Activated CD4-positive, alpha-beta T cell treated with anti-CD3 and anti-CD28 coated beads, Interleukin-2, amount 50 U/mL, for 48 hours (primary cell): ENCODE results near the gene PCTP.

ENCODE experiments used
- DNase-seq, 2 experiments: peaks; one replicate each; pipeline ENCODE4 v3.0.0-alpha.2; 2020

The PCTP gene

DNA sequence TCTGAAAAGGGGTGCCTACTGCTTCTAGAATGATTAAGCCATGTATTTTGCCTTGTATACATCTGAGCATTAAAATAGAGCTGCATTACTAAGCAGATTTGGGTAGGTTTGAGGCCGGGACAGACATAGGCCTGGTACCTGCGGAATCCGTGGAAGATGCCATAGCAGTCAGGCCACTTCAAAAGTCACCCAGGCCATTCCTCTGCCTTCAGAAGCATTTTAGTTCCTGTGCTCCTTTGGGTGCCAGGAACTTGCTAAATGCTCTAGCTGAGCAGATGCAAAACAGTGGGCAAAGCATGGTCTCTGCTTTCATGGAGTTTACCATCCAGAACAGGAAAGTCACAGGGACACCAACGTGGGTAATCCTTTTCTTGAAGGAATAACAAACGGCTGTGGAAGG lies 22.5 kb upstream of the PCTP start:
- no peak for DNase-seq

DNA sequence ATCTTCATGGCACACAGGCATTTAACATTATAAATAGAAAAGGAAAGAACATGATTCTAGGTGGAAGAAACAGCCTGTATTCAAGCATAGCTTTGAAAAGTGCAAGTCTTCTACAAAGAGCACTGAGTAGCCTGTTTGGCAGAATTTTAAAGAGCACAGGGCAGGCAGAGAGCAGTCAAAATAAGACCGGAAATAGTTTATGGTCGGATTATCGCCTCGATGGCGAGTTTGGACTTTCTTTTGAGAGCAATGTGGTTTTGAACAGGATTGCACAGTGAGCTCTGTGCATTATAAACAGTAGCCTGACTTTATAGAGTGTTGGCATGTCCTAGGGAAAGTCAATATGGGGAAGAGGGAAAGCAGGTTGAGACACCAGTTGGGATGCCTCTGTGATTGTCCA lies 22.0 kb upstream of the PCTP start:
- DNase-seq, result no peak

DNA sequence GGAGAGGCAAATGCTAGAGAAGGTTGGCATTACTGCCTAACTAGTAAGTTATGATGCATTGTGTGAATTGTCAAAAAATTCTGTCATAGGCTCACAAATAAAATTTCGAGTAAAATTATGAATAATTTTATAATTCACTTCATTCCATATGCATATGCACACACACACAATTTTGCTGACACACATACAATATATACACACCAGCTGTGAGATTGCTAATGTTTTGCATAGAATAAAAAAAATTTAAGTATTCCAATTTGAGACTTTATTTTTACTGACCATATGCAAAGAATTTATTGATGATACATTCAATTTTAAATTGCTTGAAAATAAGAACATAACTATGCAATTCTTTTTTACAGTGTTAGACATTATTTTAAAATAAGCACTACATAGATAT lies 21.4 kb upstream of the PCTP start:
- DNase-seq, result no peak

DNA sequence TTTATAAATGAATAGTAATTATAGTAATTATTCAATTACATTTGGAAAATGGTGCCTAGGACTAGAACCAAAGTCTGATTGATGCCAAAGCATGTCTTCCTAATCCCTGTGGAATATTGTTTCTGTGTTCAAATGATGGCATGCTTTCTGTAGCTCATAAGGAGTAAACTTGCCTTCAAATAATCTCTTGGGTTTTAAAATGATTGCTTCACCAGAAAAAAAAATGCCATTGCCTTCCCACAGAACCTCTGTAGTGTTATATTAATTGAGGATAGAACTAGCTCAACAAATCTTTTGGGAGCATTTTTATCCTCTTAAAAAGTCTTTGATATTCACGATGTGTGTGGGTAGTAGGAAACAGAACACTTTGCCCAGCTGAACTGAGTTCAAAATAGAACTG lies 20.5 kb upstream of the PCTP start:
- no peak for DNase-seq

DNA sequence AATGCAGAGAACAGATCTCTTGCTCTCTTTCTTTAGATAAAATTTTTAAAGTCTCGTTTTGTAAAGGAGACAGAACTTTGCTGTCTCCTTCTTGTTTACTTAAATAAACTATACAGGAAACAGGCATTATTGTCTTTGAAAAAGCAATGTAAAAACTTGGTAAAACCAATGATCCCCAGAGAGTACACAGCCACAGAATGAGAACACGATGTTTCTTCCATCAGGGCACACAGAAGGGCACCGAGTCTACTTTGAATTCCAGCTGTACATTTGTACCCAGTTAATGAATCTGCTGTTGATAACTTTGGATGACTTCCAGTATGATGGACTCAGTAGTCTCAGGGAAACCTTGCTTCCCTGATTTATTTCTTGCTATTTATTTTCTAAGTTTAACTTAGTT lies 20.0 kb upstream of the PCTP start:
- DNase-seq, result no peak

DNA sequence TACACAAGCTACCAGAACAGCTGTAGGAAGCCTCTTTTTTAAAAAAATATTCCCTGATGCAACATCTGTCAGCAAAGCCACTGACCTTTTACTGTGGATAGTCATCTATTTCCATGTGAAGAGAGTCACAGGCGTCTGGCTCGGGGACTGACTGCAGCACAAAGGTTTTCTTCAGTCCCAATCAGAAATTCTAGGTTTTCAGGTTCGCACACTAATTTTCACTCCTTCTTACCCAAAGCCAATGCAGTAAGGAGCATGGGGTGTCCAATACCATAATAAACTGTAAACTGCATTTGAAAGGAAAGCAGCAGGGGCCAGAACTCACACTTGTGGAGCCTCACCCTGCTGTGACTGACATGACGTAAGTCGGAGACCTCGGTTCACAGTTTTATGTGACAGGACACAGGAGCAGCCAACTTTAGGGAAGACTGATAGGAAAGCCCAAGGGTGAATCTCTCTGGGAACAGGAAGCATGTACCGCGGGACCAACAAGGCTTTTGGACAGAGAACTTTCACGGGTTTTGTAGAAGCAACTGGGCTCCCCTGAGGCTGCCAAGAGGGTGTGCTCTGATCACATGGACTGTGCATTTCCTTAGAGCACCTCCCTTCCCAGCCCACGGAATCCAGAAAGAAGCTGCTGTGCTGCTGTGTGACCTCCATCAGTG lies 19.1 kb upstream of the PCTP start:
- DNase-seq, result no peak

DNA sequence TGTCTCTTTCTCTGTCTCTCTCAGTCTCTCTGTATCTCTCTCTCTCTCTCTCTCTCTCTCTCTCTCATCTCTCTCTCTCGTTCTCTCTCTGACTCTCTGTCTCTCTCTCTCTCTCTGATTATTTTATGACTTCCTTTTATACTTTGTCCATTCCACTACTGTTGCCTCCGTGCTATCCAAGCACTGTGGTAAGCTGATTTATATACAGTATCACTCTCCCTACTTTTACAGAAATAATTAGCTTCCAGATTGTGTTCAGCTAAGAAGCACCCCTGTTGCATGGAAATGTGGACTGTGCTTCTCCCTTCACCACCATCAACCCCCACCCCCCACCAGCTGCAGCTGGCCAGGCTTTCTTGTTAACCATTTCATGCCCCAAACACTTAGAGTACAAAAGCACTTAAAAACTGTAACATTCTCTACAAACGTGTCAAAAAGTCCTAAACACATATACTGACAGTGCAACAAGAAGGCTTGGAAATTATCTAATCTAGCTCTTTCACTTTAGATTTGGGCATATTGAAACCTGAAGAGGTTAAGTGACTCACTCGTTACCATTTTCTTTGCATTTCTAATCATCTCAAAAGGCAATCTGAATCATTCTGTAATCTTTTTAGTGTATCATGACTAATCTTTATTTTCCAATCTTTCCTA lies 16.6 kb upstream of the PCTP start:
- DNase-seq, result peak in 1 of 2 experiments; percentile 14

DNA sequence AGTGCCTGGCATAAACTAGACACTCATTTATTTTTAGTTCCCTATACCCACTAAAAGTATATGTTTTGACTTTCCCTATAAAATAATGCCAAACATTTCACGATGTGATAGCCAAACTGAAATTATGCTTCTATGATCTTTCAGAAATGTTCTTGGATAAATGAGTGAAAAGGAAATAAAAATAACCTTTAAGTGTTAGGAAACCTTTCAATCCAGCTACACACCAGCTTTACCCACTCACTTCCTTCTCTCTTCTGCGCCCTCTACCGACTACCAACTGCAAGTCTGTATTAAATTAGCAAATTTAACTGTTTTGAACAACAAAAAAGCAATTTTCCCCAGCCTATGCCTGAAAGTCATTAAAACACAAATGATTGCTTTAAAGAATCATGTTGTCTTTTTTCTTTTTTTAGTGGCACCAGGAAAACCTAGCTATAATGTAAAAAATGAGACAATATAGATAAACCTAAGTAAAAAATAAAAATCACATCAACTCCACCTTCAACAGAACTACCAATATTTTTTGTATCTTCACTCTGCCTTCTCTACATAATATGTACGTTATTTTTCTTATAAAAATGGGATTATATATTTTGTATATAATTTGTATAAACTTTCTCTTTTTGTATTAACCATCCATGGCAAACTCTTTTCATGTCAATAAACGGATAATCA lies 15.0 kb upstream of the PCTP start:
- peak in 1 of 2 experiments; percentile 38 for DNase-seq

DNA sequence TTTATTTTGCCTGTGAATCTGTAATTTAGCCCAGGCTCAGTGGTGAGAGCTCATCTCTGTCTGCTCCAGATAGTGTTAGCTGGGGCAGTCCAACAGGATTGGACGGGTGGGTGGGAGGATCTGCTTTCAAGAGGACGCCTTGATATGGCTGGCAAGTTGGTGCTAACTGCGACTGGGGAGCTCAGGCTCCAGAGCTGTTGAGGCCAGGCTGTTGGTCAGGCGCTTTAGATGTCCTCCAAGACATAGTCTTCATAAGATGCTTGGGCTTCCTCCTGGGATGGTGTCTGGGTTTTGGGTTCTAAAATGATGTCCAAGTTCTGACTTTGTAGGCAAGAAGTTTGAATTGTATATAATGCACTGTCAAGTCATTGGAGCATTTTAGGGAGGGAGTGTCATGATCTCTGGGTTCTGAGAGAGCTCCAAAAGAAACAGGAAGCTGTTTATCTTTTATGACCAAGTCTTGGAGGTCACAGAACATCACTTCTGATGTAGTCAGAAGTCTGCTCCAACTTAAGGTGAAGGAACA lies 12.8 kb upstream of the PCTP start:
- DNase-seq, result no peak

DNA sequence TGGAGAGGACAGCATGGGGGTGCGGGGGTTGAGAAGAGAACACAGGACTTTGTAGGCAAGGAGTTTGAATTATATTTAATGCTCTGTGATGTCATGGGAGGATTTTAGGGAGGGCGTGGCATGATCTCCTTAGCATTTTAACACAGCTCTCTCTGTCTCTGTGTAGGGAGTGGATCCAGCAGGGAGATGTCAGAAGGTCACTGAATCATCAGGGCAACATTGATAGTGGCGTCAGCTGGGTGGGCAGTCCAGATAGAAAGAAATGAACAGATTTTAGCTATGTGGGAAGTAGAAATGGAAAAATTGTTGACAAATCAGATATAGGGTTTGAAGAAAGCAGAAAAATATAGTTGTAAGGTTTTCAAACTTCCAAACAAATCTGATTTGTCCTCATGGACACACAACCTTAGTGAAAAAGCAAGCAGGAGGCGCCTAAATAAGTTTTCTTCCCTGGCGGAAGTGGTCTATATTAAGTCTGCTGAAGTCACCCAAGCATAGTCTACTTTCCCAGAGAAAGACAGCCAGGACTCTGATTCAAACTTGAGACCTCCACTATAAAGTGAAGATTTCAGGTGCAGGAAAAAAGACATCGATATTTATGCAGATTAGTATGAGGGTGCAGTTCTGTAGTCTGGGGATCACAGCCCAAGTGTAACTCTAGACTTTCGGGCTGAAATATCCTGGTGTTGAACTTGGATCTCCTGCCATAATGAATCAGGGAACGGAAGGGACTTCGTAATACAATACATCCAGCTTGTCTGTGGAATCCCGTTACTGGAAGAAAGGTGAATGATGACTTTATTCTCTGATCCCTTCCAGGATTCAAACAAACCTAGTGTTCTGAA lies 10.1 kb upstream of the PCTP start:
- DNase-seq, result no peak

DNA sequence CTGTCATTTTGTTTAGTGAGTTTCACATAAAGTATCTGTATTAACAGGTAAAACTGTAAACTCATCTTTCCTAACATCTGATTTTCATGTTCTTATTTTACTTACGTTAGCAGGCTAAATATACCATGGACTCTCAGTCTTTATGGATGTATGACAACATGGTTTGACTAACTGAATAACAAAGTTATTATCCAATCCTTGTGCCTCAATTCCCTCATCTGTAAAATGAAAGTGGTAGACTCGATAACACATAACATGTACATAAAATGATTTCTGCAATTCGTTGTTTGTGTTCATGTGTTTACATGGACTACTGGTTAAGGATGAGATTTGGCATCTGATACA lies 9.5 kb upstream of the PCTP start:
- DNase-seq, result no peak

DNA sequence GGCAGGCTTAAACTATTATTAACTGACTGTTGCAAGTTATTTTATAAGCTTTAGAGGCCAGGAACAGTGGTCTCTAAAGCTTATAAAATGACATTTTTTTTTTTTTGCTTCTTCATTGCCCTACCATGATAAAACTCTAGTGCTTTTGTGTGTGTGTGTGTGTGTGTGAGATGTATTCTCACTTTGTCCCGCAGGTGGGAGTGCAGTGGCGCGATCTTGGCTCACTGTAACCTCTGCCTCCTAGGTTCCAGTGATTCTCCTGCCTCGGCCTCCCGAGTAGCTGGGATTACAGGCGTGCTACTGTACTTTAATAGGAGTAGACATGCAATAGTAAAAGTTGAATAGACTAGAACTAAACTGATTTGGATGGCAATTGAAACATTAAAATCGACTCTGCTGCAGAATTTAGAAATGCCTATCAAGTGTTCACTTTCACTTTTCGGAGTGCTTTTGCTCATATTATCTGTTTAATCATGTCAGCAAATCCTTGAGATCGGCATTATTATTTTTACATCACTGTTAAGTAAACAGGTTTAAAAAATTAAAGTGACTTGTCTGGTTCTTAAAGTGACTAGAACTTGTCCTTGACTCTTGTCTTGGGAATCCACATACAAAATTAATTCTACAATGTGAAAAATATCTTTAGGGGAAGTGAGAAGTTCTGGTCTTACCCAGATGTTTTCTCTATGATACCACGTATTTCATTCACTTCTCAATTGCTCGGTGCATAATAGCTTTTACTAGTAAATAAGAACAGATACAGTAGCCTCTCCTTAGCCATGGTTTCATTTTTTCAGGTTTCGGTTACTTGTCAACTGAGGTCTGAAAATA lies 8.4 kb upstream of the PCTP start:
- no peak for DNase-seq

DNA sequence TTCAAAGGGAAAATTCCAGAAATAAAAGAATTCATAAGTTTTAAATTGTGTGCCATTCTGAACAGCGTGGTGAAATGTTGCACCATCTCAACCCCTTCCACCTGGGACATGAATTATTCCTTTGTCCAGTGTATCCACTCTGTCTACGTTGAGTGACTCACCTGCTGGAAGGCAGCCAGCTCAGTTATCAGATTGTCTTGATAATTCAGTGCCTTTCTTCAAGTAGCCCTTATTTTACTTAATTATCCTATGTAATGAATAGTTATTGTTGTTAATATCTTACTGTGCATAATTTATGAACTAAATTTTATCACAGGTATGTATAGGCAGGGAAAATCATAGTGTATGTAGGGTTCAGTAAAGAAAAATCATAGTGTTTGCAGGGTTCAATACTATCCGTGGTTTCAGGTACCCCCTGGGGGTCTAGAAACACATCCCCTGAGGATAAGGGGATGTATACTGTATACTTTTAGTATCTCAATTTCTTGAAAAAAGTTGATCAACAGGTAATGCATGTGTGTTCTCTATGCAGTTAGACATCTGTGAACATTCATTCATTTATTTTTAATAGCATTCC lies 7.7 kb upstream of the PCTP start:
- no peak for DNase-seq

DNA sequence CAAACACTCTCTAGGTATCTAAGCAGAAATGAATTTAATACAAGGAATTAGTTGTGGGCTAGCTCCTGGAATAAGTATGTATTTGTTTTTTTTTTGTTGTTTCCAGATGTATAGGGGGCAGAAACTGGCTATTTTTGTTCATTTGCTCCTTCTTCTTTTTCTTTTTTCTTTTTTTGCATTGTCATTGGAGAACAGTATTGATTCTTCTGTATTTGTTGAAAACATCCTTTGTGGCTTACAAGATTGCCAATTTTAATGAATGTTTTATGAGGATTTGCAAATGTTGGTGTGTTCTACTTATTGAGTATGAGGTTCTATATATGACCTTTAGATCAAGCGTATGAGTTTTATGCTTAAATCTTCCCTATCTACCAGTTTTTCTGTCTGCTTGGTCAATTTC lies 5.6 kb upstream of the PCTP start:
- no peak for DNase-seq

DNA sequence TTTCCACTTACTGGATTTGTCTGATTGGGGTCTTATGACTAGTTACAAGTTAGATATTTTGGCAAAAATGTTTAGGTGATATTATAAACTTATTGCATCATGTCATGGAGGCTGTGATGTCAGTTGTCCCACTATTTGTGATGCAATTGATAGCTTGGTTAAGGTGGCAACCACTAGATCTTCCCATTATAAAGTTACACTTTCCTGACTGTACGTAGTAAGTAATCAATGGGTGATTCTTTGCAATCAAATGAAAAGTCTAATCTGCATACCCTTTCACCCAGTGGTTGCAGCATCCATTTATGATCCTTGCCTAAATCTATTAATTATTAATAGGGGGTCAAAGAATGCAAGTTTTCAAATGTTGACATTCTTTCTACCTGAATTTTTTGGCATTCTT lies 4.4 kb upstream of the PCTP start:
- DNase-seq, result no peak

DNA sequence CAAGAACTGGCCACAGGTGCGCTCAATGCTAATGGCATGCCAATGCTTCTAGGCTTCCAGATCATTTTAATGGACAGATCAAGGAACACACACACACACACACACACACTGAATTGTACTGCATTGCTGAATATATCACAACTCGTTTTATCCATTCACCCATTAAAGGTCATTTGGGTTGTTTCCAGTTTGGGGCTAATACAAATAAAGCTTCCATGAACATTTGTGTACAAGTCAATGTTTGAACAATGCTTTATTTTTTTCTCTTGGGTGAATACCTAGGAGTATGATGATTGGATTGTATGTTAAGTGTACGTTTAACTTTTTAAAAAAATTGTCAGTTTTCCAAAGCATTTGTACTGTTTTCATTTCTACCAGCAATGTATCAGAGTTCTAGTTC lies 3.6 kb upstream of the PCTP start:
- no peak for DNase-seq

DNA sequence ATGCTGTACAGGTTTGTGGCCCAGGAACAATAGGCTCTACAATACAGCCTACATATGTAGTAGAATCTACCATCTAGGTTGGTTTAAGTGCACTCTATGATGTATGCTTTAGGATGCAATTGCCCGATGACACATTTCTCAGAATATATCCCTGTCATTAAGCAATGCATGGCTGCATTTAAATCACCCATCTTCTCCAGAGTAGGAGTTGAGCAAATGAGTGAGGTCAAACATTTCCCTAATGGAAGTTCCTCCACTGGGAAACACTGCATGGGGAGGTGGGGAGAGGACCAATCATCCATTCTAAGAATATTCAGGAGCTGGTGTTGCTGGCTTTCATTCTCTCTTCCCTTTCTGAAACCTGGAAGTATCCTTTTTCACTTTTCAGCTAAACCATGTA lies 2.0 kb upstream of the PCTP start:
- no peak for DNase-seq

DNA sequence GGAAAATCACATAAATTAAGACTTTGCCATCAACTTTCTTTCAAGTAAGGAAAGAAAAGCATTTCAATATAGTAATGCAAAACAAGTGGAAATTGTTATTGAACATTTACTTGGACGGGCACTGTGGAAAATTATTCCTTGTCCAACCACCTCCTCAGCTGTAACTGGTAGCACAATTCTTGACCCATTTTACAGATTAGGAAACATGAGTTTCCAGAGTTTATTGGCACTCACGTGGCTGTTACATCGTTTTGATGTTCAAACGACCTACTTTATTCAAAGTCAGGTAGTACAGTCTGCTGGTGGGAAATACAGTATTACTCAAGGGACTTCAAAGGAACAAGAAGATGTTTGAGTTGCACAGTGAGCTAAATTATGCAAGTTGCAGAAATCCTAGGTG lies 866 bp upstream of the PCTP start:
- no peak for DNase-seq

DNA sequence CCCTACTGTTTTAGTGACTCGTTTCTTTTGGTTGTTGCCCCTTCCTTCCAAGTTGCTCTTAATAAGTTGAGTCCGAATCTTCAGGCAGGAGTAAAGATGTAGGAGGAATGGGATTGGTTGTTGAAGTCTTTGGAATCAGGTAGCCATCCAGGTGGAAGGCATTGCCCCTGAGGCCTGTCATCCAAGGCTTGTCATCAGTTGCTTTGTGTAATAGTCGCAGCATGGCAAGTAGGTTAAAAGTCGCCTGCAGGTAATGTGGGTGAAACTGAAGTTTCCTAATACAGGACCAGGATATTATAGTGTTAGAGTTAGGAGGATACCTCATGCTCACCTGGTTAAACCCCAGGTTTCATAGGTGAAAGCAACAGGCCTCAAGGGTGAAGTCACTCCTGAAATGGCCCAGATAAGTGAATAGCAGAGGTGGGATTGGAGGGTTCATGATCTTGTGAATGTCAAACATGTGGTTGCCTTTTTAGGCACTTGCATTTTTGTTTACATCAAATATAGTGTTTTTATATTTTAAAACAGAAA lies 934 bp downstream of the PCTP start:
- no peak for DNase-seq

DNA sequence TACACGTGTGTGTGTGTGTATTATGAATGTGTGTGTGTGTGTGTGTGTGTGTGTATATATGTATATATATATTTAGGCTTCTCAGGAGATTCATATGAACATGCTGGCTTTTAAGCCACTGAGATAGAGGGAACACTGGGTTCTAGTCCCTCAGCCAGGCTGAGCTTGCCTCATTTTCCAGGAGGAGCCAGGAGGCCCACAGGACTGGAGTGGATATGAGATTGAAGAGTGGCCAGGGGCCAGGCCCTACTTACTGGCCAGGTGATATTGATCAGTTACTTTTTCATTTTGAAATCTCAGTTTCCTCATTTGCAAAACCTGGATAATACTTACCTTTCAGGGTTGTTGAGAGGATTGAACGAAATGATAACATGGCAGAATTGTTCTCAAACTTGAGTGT lies 5.8 kb downstream of the PCTP start:
- no peak for DNase-seq

DNA sequence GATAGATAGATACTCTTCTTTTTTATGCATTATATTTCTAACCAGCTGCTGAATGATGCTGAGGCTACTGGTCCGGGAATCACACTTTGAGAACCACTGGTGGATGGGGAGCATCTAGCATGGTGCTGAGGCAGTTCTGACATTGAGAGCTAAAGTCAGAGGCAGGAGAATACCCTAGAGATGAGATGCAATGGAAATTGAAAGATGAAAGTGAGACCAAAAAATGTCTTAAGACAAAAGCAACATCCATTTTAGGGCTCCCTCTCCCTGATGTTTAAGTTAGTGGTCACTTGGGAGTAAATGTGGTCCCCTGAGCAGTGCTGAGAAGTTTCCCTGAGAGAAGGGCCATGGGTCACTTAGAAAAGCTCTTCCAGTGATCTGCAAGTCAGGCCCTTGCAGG lies 6.8 kb downstream of the PCTP start:
- DNase-seq, result no peak

DNA sequence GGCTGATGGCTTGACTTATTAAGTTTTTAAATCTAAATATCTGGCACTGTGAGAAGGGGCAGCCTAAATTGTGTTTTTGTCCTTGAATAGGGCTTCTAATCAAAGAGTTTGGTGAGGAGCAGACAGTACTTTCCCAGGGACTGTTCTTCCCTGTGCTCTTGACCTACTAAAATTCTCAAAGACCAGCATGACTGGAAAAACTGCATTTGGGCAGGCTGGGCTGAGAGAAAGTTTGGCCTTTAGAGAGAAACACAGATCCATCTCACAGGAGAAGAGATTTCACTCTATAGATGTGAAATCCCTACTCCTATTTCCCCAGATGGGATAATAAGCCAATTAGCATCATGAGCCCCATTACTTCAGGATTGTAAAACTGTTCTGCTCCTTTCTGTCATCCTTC lies 7.3 kb downstream of the PCTP start:
- DNase-seq, result no peak
